H1 (cell line): ENCODE results near the gene VSIR. TPM values are rescaled to one million over a fixed set of nuclear protein-coding genes. Genes with fewer than 3 reads are reported as not detected.

Source experiments
- CTCF ChIA-PET: fragments of 300-600 bp; sonication (Branson Sonifier 250); formaldehyde crosslinking; loops from one replicate; lab custom pipeline; 2021; ENCODE audit not compliant: partially characterized antibody; lab: Charles Lee
- POLR2A ChIA-PET: fragments of 300-600 bp; sonication (Branson Sonifier 250); formaldehyde crosslinking; loops from one replicate; lab custom pipeline; 2021; ENCODE audit warnings: inconsistent platforms; ENCODE audit not compliant: partially characterized antibody; lab: Charles Lee
- DNase-seq, 2 experiments: peaks; one replicate each; pipeline versions ENCODE4 v3.0.0 to v3.0.0-alpha.2; 2010 to 2022; ENCODE audit warnings: low spot score in 2 of 2, low read depth in 1 of 2, mixed read lengths in 1 of 2
- FAIRE-seq: peaks from 2 replicates; lab custom pipeline; 2011; peaks lifted over from hg19 to GRCh38; lab: Jason Lieb, UNC
- H2AFZ ChIP-seq: 2 replicates; pipeline ENCODE4 v1.8.1; 2012; ENCODE audit warnings: low read length, inconsistent platforms
- H2AK5ac ChIP-seq: 2 replicates; pipeline ENCODE4 v1.6.1; 2013; ENCODE audit warnings: low read depth, low read length
- H2BK120ac ChIP-seq: replicated peaks from 2 replicates; pipeline ENCODE3; 2013; ENCODE audit warnings: low read depth, low read length, inconsistent platforms
- H2BK12ac ChIP-seq: 2 replicates; pipeline ENCODE4 v1.6.1; 2013; ENCODE audit warnings: low read depth, low read length
- H2BK15ac ChIP-seq: 2 replicates; pipeline ENCODE4 v1.6.1; 2013; ENCODE audit warnings: low read length
- H2BK20ac ChIP-seq: 2 replicates; pipeline ENCODE4 v1.6.1; 2013; ENCODE audit warnings: low read length
- H2BK5ac ChIP-seq: 2 replicates; pipeline ENCODE4 v1.6.1; 2013; ENCODE audit warnings: low read depth, low read length
- H3K14ac ChIP-seq: 2 replicates; pipeline ENCODE4 v1.6.1; 2013; ENCODE audit warnings: inconsistent platforms; ENCODE audit not compliant: insufficient read length
- H3K18ac ChIP-seq: 2 replicates; pipeline ENCODE4 v1.6.1; 2013; ENCODE audit warnings: low read length; ENCODE audit errors: extremely low read depth
- H3K23ac ChIP-seq: 2 replicates; pipeline ENCODE4 v1.6.1; 2013; ENCODE audit warnings: inconsistent platforms; ENCODE audit not compliant: insufficient read length
- H3K23me2 ChIP-seq: 2 replicates; pipeline ENCODE4 v1.6.1; 2013; ENCODE audit warnings: low read depth, low read length
- H3K27ac ChIP-seq: 2 replicates; pipeline ENCODE4 v1.6.1; 2011; ENCODE audit warnings: low read depth, low read length, inconsistent platforms
- H3K27me3 ChIP-seq, 4 experiments: replicated peaks in 1 of 4; 1 replicate in 1 of 4; 2 replicates in 3 of 4; pipeline versions ENCODE4 v1.6.1 to v1.8.1; 2011 to 2013; ENCODE audit warnings: low read length in 3 of 4, mild to moderate bottlenecking in 3 of 4, inconsistent platforms in 2 of 4, mixed read lengths in 2 of 4, moderate library complexity in 1 of 4; ENCODE audit not compliant: control insufficient read depth in 3 of 4, insufficient read depth in 3 of 4; ENCODE audit errors: extremely low read depth in 1 of 4
- H3K36me3 ChIP-seq, 4 experiments: 2 replicates each; pipeline versions ENCODE4 v1.6.1 to v1.8.1; 2011 to 2013; ENCODE audit warnings: mild to moderate bottlenecking in 4 of 4, low read length in 3 of 4, moderate library complexity in 2 of 4, control low read depth in 1 of 4, inconsistent platforms in 1 of 4; ENCODE audit not compliant: insufficient read depth in 4 of 4, control insufficient read depth in 2 of 4
- H3K4ac ChIP-seq: replicated peaks from 2 replicates; pipeline ENCODE3; 2013; ENCODE audit warnings: low read length, low read depth, mixed read lengths, inconsistent platforms; ENCODE audit not compliant: insufficient read length
- H3K4me1 ChIP-seq, 4 experiments: replicated peaks in 1 of 4; 1 replicate in 1 of 4; 2 replicates in 3 of 4; pipeline versions ENCODE4 v1.6.1 to v1.8.1; 2011 to 2013; ENCODE audit warnings: low read length in 3 of 4, inconsistent platforms in 2 of 4, mixed read lengths in 1 of 4; ENCODE audit not compliant: insufficient read depth in 4 of 4, control insufficient read depth in 3 of 4
- H3K4me2 ChIP-seq, 2 experiments: 2 replicates each; pipeline versions ENCODE4 v1.6.1 to v1.8.1; 2011 to 2013; ENCODE audit warnings: low read depth in 2 of 2, low read length in 2 of 2, control low read depth in 1 of 2, inconsistent platforms in 1 of 2, mild to moderate bottlenecking in 1 of 2; ENCODE audit not compliant: insufficient read depth in 1 of 2
- H3K4me3 ChIP-seq, 4 experiments: fragments of 200-600, 300-600 bp in 1 of 4; sonication (generic), shearing (Covaris generic), sonication (Bioruptor Twin) in 1 of 4; 2 replicates each; pipeline versions ENCODE4 v1.5.1 to v1.8.1; 2011 to 2016; ENCODE audit warnings: low read length in 4 of 4, low read depth in 3 of 4, control low read depth in 2 of 4, inconsistent platforms in 2 of 4, mild to moderate bottlenecking in 2 of 4, mixed read lengths in 1 of 4, moderate library complexity in 1 of 4; ENCODE audit not compliant: insufficient read depth in 2 of 4; ENCODE audit errors: extremely low read depth in 1 of 4
- H3K56ac ChIP-seq: replicated peaks from 2 replicates; pipeline ENCODE3; 2013; ENCODE audit warnings: low read depth, mild to moderate bottlenecking, mixed read lengths, low read length, inconsistent platforms; ENCODE audit not compliant: insufficient read length
- H3K79me1 ChIP-seq: 2 replicates; pipeline ENCODE4 v1.6.1; 2013; ENCODE audit warnings: low read depth, low read length, control low read depth
- H3K79me2 ChIP-seq, 2 experiments: 2 replicates each; pipeline versions ENCODE4 v1.6.1 to v1.8.1; 2012 to 2013; ENCODE audit warnings: low read length in 2 of 2, mild to moderate bottlenecking in 2 of 2, inconsistent platforms in 1 of 2; ENCODE audit not compliant: insufficient read depth in 2 of 2, control insufficient read depth in 1 of 2
- H3K9ac ChIP-seq, 4 experiments: replicated peaks in 1 of 4; 1 replicate in 1 of 4; 2 replicates in 3 of 4; pipeline versions ENCODE4 v1.6.1 to v1.8.1; 2011 to 2013; ENCODE audit warnings: low read depth in 3 of 4, low read length in 3 of 4, control low read depth in 2 of 4, mild to moderate bottlenecking in 2 of 4, moderate library complexity in 2 of 4, inconsistent platforms in 1 of 4; ENCODE audit errors: extremely low read depth in 1 of 4
- H3K9me3 ChIP-seq, 2 experiments: 2 replicates each; pipeline versions ENCODE4 v1.6.1 to v1.8.1; 2012 to 2013; ENCODE audit warnings: mild to moderate bottlenecking in 2 of 2, moderate library complexity in 2 of 2, control low read depth in 1 of 2, inconsistent platforms in 1 of 2, low read depth in 1 of 2, low read length in 1 of 2, mixed read lengths in 1 of 2; ENCODE audit not compliant: insufficient read depth in 2 of 2
- H4K20me1 ChIP-seq, 2 experiments: replicated peaks in 1 of 2; 2 replicates each; pipeline versions ENCODE3 to v1.8.1; 2011 to 2013; ENCODE audit warnings: inconsistent platforms in 2 of 2, low read length in 2 of 2, mild to moderate bottlenecking in 1 of 2; ENCODE audit not compliant: insufficient read depth in 2 of 2, control insufficient read depth in 1 of 2
- H4K5ac ChIP-seq: 2 replicates; pipeline ENCODE4 v1.6.1; 2013; ENCODE audit warnings: low read length, low read depth, mixed read lengths, inconsistent platforms; ENCODE audit not compliant: insufficient read length
- H4K8ac ChIP-seq: 2 replicates; pipeline ENCODE4 v1.8.0; 2013; ENCODE audit warnings: mild to moderate bottlenecking, moderate library complexity, low read length, inconsistent platforms; ENCODE audit not compliant: insufficient read depth; ENCODE audit errors: extremely low read depth
- H4K91ac ChIP-seq: replicated peaks from 2 replicates; pipeline ENCODE3; 2013; ENCODE audit warnings: low read length, mixed read lengths, inconsistent platforms; ENCODE audit not compliant: insufficient read length
- CTBP2 ChIP-seq: IDR thresholded peaks from 2 replicates; pipeline ENCODE4 v1.7.0; 2011; ENCODE audit warnings: borderline replicate concordance, mild to moderate bottlenecking, moderate library complexity, mixed read lengths, low read length; ENCODE audit not compliant: insufficient read depth, insufficient read length
- HDAC6 ChIP-seq: IDR thresholded peaks from one replicate; pipeline ENCODE4 v1.7.1; 2012; ENCODE audit warnings: low read depth, mild to moderate bottlenecking, inconsistent platforms, low read length, moderate library complexity
- MAX ChIP-seq: IDR thresholded peaks from 2 replicates; pipeline ENCODE4 v1.6.1; 2012; ENCODE audit warnings: inconsistent platforms
- POLR2AphosphoS5 ChIP-seq: IDR thresholded peaks from 2 replicates; pipeline ENCODE4 v1.6.1; 2011; ENCODE audit warnings: low read depth, low read length
- POU5F1 ChIP-seq: IDR thresholded peaks from 2 replicates; pipeline ENCODE4 v1.6.1; 2011; ENCODE audit warnings: low read depth, mild to moderate bottlenecking, low read length, moderate library complexity
- SAP30 ChIP-seq: fragments of 300-600 bp; sonication (generic); IDR thresholded peaks from 2 replicates; pipeline ENCODE4 v1.7.1; 2012; ENCODE audit warnings: low read length, moderate library complexity, mild to moderate bottlenecking, inconsistent platforms; ENCODE audit not compliant: insufficient read depth, insufficient replicate concordance
- SP4 ChIP-seq: IDR thresholded peaks from 2 replicates; pipeline ENCODE4 v1.6.1; 2012; ENCODE audit warnings: low read length, inconsistent platforms
- SUZ12 ChIP-seq: fragments of 200-600 bp; sonication (generic); IDR thresholded peaks from 2 replicates; pipeline ENCODE4 v1.6.1; 2012; ENCODE audit warnings: mild to moderate bottlenecking, inconsistent platforms, low read length, moderate library complexity, mixed read lengths
- TCF12 ChIP-seq: IDR thresholded peaks from 2 replicates; pipeline ENCODE4 v1.6.1; 2011; ENCODE audit warnings: low read depth, mild to moderate bottlenecking, low read length
- TEAD4 ChIP-seq: IDR thresholded peaks from 2 replicates; pipeline ENCODE4 v1.6.1; 2012; ENCODE audit warnings: low read depth, low read length, inconsistent platforms, mixed read lengths
- WGBS, 2 experiments: shearing (Covaris generic) in 1 of 2; methylation state at CpG; one replicate each; pipeline versions ENCODE4 v1.1.6 to v1.1.7; 2013 to 2015; ENCODE audit warnings: low lambda C conversion rate in 2 of 2, mixed read lengths in 2 of 2, inconsistent platforms in 1 of 2, low coverage in 1 of 2, missing lambda C conversion rate in 1 of 2; ENCODE audit not compliant: insufficient replicate concordance in 2 of 2, insufficient coverage in 1 of 2, insufficient read length in 1 of 2; ENCODE audit errors: extremely low coverage in 1 of 2, missing lambda C conversion rate in 1 of 2; 5-methylcytosine and 5-hydroxymethylcytosine counted together
- polyA plus RNA-seq, 7 experiments: library from polyadenylated mRNA; depleted of rRNA in 3 of 7; stranded (reverse) in 5 of 7; unstranded in 2 of 7; fragments of >200 nt in 5 of 7; fragments of 200-250 nt in 2 of 7; gene quantifications; 1 replicate in 5 of 7; 2 replicates in 1 of 7; 4 replicates in 1 of 7; pipeline versions ENCODE4 v1.2.1 to v1.2.3, GENCODE V29; 2011 to 2013; ENCODE audit warnings: missing spikeins in 2 of 7, mixed read lengths in 2 of 7
- total RNA-seq: library from RNA; stranded (reverse); fragmentation: NEBNext Ultra II Directional; extraction: Animal tissue kit (Norgen Biotek cat#: 25700); gene quantifications from 2 replicates; pipeline ENCODE4 v1.2.1, GENCODE V29; 2021
- TF ChIP-seq, protein P1 (sequence below), 3 experiments: IDR thresholded peaks; 1 replicate in 2 of 3; 2 replicates in 1 of 3; pipeline versions ENCODE4 v1.5.1 to v1.6.1; 2011; ENCODE audit warnings: low read length in 3 of 3, mild to moderate bottlenecking in 3 of 3, inconsistent platforms in 2 of 3, low read depth in 1 of 3, moderate library complexity in 1 of 3; ENCODE audit not compliant: insufficient read depth in 1 of 3; ENCODE audit errors: control extremely low read depth in 1 of 3

VSIR gene
- total and polyA plus RNA-seq, 2 of the 8 experiments (the other 6 are each of a cell fraction or from before 2014, with no cell fraction given): 0.33 TPM; not detected in 1

DNA sequence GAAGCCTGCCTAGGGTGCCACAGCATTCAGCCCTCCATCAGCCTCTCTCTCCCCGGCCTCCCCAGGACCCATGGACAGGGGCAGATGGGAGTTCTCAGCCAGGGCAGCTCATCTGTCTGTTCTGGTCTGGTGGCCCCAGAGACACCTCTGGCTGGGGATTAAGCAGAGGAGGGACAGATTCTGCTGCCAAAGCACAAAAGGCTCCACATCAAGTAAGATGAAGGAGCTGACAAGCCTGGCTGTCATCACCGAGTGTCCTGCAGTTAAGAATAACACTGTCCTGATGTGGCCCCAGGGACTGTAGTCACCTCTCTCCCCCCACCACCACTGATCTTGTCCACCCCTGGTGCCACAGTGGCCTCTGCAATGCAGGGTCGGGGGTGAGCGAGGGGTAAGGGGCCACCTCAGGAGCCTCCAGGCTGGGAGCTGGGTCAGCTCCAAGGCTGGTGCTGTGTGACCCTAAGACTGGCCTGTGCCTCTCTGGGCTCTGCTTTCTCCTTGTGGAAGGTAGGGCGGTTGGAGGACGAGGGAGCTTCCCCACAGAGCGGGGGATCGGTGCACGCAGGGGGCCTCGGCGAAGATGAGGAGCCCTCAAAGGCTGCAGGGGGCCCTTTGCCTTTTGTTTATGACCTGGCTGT lies 72.5 kb downstream of the VSIR start:
- no peak overlapping the region for H3K4me3 ChIP-seq
- POLR2A ChIA-PET: no interaction called here
- FAIRE-seq: no peak
- TF ChIP-seq, protein P1, sequence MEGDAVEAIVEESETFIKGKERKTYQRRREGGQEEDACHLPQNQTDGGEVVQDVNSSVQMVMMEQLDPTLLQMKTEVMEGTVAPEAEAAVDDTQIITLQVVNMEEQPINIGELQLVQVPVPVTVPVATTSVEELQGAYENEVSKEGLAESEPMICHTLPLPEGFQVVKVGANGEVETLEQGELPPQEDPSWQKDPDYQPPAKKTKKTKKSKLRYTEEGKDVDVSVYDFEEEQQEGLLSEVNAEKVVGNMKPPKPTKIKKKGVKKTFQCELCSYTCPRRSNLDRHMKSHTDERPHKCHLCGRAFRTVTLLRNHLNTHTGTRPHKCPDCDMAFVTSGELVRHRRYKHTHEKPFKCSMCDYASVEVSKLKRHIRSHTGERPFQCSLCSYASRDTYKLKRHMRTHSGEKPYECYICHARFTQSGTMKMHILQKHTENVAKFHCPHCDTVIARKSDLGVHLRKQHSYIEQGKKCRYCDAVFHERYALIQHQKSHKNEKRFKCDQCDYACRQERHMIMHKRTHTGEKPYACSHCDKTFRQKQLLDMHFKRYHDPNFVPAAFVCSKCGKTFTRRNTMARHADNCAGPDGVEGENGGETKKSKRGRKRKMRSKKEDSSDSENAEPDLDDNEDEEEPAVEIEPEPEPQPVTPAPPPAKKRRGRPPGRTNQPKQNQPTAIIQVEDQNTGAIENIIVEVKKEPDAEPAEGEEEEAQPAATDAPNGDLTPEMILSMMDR (IDR thresholded peaks at IDR 0.05; ENCODE audit: control extremely low read depth in 1 of 3, insufficient read depth in 1 of 3, low read depth in 1 of 3, low read length in 3 of 3): no peak
- no peak for TF ChIP-seq SP4
- TF ChIP-seq HDAC6: no peak
- TF ChIP-seq POU5F1: no peak
- no peak for TF ChIP-seq TCF12
- no peak for TF ChIP-seq SUZ12
- TF ChIP-seq CTBP2: no peak
- no peak for TF ChIP-seq MAX
- no peak for TF ChIP-seq TEAD4
- no peak for TF ChIP-seq POLR2AphosphoS5
- TF ChIP-seq SAP30: no peak

More for the DNA sequence above, 72.5 kb downstream of the VSIR start:
- no peaks in the 10 kb centered on the region for H3K9me3 ChIP-seq
- CTCF ChIA-PET: interaction anchor here (0.6 to 6.0 kb wide), 16 partner anchors 12 to 387 kb away, joined by 3 to 36 read pairs (median 4); no protein-coding TSS in a partner anchor
- no peaks in the 10 kb centered on the region for H3K79me1 ChIP-seq
- no peak overlapping the region for H4K91ac ChIP-seq
- no peak overlapping the region for H3K23ac ChIP-seq
- H2AFZ ChIP-seq: no peak overlapping the region
- no peaks in the 10 kb centered on the region for H3K27me3 ChIP-seq
- no peaks in the 10 kb centered on the region for H3K23me2 ChIP-seq
- H2BK120ac ChIP-seq: no peak overlapping the region
- no peak overlapping the region for H3K9ac ChIP-seq
- no peak overlapping the region for H3K4ac ChIP-seq
- no peak overlapping the region for H2BK12ac ChIP-seq
- H3K18ac ChIP-seq: no peak overlapping the region; the same call in 1 of the 2 replicates
- no peak overlapping the region for H4K8ac ChIP-seq
- H3K14ac ChIP-seq: no peak overlapping the region
- H3K4me2 ChIP-seq: no peak overlapping the region
- no peaks in the 10 kb centered on the region for H3K79me2 ChIP-seq
- no peak overlapping the region for H4K5ac ChIP-seq
- no peak overlapping the region for H2BK20ac ChIP-seq
- DNase-seq: no peak
- H3K4me1 ChIP-seq: no peaks in the 10 kb centered on the region; a peak in 2 of 7 replicates
- H3K36me3 ChIP-seq: no peaks in the 10 kb centered on the region
- no peak overlapping the region for H3K27ac ChIP-seq
- WGBS, 2 experiments: 93% methylated on average over 11 of the region's 11 CpGs; no CpG with 5 or more reads in 1 of the 2 experiments
- no peak overlapping the region for H2AK5ac ChIP-seq
- no peaks in the 10 kb centered on the region for H4K20me1 ChIP-seq
- H3K56ac ChIP-seq: no peak overlapping the region
- H2BK15ac ChIP-seq: no peak overlapping the region
- no peak overlapping the region for H2BK5ac ChIP-seq
